ENCODE results near the gene MAP4K4.

GRCh38 chr2:101930019-101930418, 232.5 kb downstream of the MAP4K4 start:
- TF ChIP-seq GATA2 (IDR thresholded peaks at IDR 0.05; ENCODE audit: low read depth, low read length) (no peak), GATA3 (IDR thresholded peaks at IDR 0.05; ENCODE audit: low read depth, low read length) (no peak)

Measured in SH-SY5Y (cell line).